Skeletal muscle tissue (tissue), 4 donors: ENCODE results near the gene AATK. TPM values are rescaled to one million over a fixed set of nuclear protein-coding genes. Genes with fewer than 3 reads are reported as not detected.

Experiments used
- H3K27ac ChIP-seq: one replicate; pipeline ENCODE4 v1.7.0; 2013; ENCODE audit warnings: mild to moderate bottlenecking, low read depth, low read length, inconsistent platforms
- H3K27me3 ChIP-seq, 3 donors: one replicate each; pipeline ENCODE4 v1.7.0; 2013; ENCODE audit warnings: low read length in 3 of 3; ENCODE audit not compliant: control insufficient read depth in 3 of 3, insufficient read depth in 3 of 3
- H3K36me3 ChIP-seq, 3 donors: one replicate each; pipeline ENCODE4 v1.7.0; 2013; ENCODE audit warnings: low read length in 3 of 3; ENCODE audit not compliant: control insufficient read depth in 3 of 3, insufficient read depth in 3 of 3
- H3K4me1 ChIP-seq, 3 donors: one replicate each; pipeline ENCODE4 v1.7.0; 2013; ENCODE audit warnings: low read length in 3 of 3, mild to moderate bottlenecking in 3 of 3; ENCODE audit not compliant: control insufficient read depth in 3 of 3, insufficient read depth in 3 of 3
- H3K4me3 ChIP-seq, 3 donors: one replicate each; pipeline ENCODE4 v1.7.0; 2013; ENCODE audit warnings: low read length in 3 of 3
- H3K9ac ChIP-seq, 3 donors: one replicate each; pipeline ENCODE4 v1.7.0; 2013; ENCODE audit warnings: low read length in 3 of 3, mild to moderate bottlenecking in 3 of 3, moderate library complexity in 2 of 3, low read depth in 1 of 3
- H3K9me3 ChIP-seq, 3 donors: one replicate each; pipeline ENCODE4 v1.7.0; 2013; ENCODE audit warnings: low read length in 3 of 3; ENCODE audit not compliant: control insufficient read depth in 3 of 3
- total RNA-seq: library from RNA; depleted of rRNA; stranded (reverse); fragments of >200 nt; gene quantifications from one replicate; pipeline ENCODE4 v1.2.3, GENCODE V29; 2014
- donor health status: Osteomylitis.

Gene AATK
- total RNA-seq, 1 donor from 2014 or later: 10.4 TPM

- Histone ChIP-seq H3K36me3 (no peaks in the 10 kb centered on the region), H3K27ac (no peak overlapping the region), H3K27me3 (peaks cover 0 to 22% (median 18%) of the 10 kb centered on the region in 3 donors), H3K4me1 (peaks cover 0 to 4% (median 0%) of the 10 kb centered on the region in 3 donors), H3K4me3 (no peak overlapping the region), H3K9ac (no peak overlapping the region), H3K9me3 (no peaks in the 10 kb centered on the region)
These were observed 41.6 kb downstream of the AATK start for GRCh38 chr17:81124377-81124776.

GRCh38 chr17:81123052-81124048, 42.7 kb downstream of the AATK start:
- Histone ChIP-seq H3K27ac (no peak overlapping the region), H3K36me3 (no peaks in the 10 kb centered on the region), H3K4me1 (peaks cover 0 to 6% (median 5%) of the 10 kb centered on the region in 3 donors), H3K27me3 (peaks cover 0 to 26% (median 24%) of the 10 kb centered on the region in 3 donors), H3K9me3 (no peaks in the 10 kb centered on the region), H3K4me3 (no peak overlapping the region), H3K9ac (no peak overlapping the region)

- Histone ChIP-seq H3K4me3 (no peak overlapping the region), H3K4me1 (peaks cover 0 to 6% (median 5%) of the 10 kb centered on the region in 3 donors), H3K9ac (no peak overlapping the region), H3K9me3 (no peaks in the 10 kb centered on the region), H3K36me3 (no peaks in the 10 kb centered on the region), H3K27me3 (peaks cover 0 to 27% (median 23%) of the 10 kb centered on the region in 3 donors), H3K27ac (no peak overlapping the region)
These were observed 43.9 kb downstream of the AATK start for GRCh38 chr17:81121841-81122733.

- Histone ChIP-seq H3K9me3 (no peaks in the 10 kb centered on the region), H3K36me3 (no peaks in the 10 kb centered on the region), H3K4me3 (no peak overlapping the region), H3K4me1 (peaks cover 0 to 6% (median 5%) of the 10 kb centered on the region in 3 donors), H3K27me3 (peaks cover 0 to 18% (median 16%) of the 10 kb centered on the region in 3 donors), H3K27ac (no peak overlapping the region), H3K9ac (no peak overlapping the region)
These were observed 45.1 kb downstream of the AATK start for GRCh38 chr17:81120695-81121621.

- Histone ChIP-seq H3K27me3 (peaks cover 0 to 15% (median 12%) of the 10 kb centered on the region in 3 donors), H3K36me3 (no peaks in the 10 kb centered on the region), H3K9ac (no peak overlapping the region), H3K4me1 (peaks cover 0 to 6% (median 4%) of the 10 kb centered on the region in 3 donors), H3K27ac (no peak overlapping the region), H3K9me3 (no peaks in the 10 kb centered on the region), H3K4me3 (no peak overlapping the region)
These were observed 45.9 kb downstream of the AATK start for GRCh38 chr17:81120149-81120484.

GRCh38 chr17:81119223-81120148, 46.5 kb downstream of the AATK start:
- Histone ChIP-seq H3K27me3 (peaks cover 0 to 15% (median 11%) of the 10 kb centered on the region in 3 donors), H3K27ac (no peak overlapping the region), H3K4me1 (peaks cover 0 to 6% (median 4%) of the 10 kb centered on the region in 3 donors), H3K9me3 (no peaks in the 10 kb centered on the region), H3K4me3 (no peak overlapping the region), H3K36me3 (no peaks in the 10 kb centered on the region), H3K9ac (no peak overlapping the region)

GRCh38 chr17:81118308-81119221, 47.5 kb downstream of the AATK start:
- no peak overlapping the region for H3K4me3 ChIP-seq

GRCh38 chr17:81117672-81118198, 48.3 kb downstream of the AATK start:
- Histone ChIP-seq H3K36me3 (no peaks in the 10 kb centered on the region), H3K27me3 (peaks cover 0 to 9% (median 8%) of the 10 kb centered on the region in 3 donors), H3K27ac (no peak overlapping the region), H3K9me3 (no peaks in the 10 kb centered on the region), H3K9ac (no peak overlapping the region), H3K4me3 (no peak overlapping the region), H3K4me1 (peaks cover 0 to 6% (median 4%) of the 10 kb centered on the region in 3 donors)

More at GRCh38 chr17:81118308-81119221, 47.5 kb downstream of the AATK start:
- Histone ChIP-seq H3K4me1 (peaks cover 0 to 6% (median 4%) of the 10 kb centered on the region in 3 donors), H3K9me3 (no peaks in the 10 kb centered on the region), H3K36me3 (no peaks in the 10 kb centered on the region), H3K27ac (no peak overlapping the region), H3K27me3 (peaks cover 0 to 15% (median 8%) of the 10 kb centered on the region in 3 donors), H3K9ac (no peak overlapping the region)
